ENCODE results near the gene PLA2G4B.

PLA2G4B gene

DNA sequence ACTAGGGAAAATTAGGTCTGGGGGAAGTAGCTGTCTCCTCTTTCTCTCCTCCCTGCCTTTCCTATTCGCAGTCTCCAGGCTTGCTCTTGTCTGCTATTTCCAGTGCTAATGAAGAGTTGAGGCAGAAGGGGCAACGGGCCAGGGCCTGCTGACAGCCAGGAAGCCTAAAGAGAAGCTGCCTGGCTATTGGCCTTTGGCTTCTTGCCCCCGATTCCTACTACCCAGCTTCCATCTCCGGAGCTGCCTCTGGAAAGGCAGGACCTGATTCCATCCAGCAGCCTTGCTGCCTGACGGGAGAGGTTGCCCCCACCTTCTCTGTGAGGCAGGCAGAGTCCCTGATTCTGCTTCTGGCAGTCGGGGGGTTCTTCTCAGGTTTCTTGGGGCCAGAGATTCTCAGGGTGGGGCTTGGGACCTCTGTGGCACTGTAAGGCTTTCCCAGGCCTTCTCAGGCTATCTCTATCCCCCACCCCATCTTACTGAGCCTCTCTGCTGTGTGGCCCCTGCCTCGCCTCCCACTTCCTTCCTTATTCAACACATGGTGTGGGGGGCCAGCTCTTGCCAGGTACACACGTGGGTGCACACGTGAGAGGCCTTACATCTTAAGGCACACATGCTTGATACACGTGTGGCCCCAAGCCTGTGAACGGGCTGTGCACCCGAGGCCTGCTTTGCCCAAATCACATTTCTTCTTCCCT, 29.0 kb upstream of the PLA2G4B start:
- DNase-seq: no peak

GRCh38 chr15:41810651-41811431, 27.8 kb upstream of the PLA2G4B start:
- DNase-seq: no peak

DNA sequence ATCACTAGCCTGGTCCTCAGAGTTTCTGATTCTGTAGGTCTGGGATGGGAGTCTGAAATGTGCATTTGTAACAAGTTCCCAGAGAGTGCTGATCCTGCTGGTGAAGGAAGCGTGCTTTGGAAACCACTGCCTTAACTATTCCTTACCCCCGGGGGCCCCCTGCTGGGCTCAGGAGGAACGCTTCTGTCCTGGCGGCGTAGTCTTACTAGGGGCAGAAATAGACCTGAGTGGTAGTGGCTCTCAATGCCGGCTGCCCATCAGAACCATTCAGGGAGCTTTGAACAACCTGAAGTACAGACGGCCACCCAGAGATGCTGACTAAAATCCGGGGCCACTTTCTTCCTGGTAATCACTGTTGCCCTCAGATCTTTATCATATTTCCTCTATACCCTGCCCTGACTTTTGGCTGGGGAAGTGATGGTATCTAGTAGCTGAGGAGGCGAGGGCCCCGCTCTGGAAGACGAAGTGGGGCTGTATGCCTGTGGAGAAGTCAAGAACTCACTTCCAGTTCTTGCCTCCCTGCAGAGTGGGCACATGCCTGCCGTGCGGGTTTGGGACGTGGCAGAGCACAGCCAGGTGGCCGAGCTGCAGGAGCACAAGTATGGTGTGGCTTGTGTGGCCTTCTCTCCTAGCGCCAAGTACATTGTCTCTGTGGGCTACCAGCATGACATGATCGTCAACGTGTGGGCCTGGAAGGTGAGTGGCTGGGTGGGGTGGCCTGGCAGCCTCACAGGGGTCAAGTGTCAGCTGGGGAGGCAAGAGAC, 27.0 kb upstream of the PLA2G4B start:
- DNase-seq: peak; percentile 42

GRCh38 chr15:41812820-41813375, 25.7 kb upstream of the PLA2G4B start:
- no peak for DNase-seq

- DNase-seq: no peak
Observed at GRCh38 chr15:41813426-41813825, 25.2 kb upstream of the PLA2G4B start.

DNA sequence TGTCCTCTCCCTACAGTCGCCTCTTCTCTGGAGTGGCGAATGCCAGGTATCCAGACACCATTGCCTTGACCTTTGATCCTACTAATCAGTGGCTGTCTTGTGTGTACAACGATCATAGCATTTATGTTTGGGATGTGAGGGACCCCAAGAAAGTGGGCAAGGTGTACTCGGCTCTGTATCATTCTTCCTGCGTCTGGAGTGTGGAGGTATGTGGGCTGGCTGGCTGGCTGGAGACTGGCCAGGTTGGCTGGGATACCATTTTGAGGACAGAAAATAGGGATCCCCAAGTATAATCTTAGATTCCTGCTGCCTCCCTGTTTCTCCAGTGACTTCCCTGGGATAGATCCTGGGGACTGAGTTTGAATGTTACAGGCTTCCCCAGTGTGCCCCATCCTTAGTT, 24.1 kb upstream of the PLA2G4B start:
- DNase-seq: no peak

GRCh38 chr15:41816788-41817187, 21.9 kb upstream of the PLA2G4B start:
- no peak for DNase-seq

- no peak for DNase-seq
Observed at GRCh38 chr15:41817327-41817726, 21.3 kb upstream of the PLA2G4B start.

GRCh38 chr15:41817781-41818180, 20.9 kb upstream of the PLA2G4B start:
- no peak for DNase-seq

DNA sequence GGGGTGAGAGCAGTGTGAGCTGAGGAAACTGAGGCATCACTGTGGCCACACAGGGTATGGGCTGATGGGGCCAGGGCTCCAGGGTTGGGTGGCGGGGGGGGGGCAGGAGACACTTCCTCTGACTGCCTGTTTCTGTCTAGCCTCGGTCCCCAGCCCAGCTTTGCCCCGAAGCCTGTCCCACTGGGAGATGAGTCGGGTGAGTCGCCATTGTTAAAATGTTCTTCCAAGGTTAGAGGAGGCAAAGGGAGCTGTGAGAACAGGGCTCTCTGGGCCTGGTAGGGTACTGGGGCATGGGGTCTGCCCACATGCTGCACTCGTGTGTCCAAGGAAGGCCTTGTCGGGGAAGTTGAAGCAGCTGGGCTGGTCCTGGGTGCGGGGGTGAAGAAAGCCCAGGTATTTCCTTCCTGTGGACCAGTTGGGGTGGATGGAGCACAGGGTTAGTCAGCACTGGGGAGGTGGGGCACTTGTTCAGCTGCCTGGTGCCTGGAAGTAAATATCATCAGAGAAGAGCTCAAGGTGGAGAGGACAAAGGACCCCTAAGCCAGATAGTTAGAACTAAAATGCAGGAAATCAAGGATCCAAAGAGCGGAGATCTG, 19.1 kb upstream of the PLA2G4B start:
- DNase-seq: no peak

DNA sequence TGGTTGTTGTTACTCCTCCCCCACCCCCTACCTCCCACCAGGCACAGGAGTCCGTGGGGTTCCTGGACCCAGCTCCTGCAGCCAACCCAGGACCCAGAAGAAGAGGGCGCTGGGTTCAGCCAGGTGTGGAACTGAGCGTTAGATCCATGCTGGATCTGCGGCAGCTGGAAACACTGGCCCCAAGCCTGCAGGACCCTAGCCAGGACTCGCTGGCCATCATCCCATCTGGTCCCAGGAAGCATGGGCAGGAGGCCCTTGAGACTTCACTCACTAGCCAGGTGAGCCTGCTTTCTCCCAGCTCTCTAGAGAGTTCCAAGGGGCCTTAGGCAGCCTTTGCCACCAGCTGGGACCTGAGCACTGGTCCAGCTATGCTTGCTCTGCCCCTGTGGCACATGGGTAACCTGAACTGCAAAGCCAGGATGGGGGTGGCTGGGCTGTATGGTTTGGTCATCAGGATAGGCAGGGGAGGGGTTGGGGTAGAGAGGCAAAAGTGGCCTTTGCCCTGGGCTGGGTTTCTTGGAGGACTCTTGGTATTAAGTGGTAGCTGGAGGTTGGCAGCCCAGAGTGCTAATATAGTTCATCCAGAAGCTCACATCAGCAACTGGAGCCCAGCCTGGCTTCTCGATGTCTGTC, 17.7 kb upstream of the PLA2G4B start:
- no peak for DNase-seq

GRCh38 chr15:41821831-41822230, 16.8 kb upstream of the PLA2G4B start:
- DNase-seq: no peak

- no peak for DNase-seq
Observed at GRCh38 chr15:41822471-41822870, 16.2 kb upstream of the PLA2G4B start.

DNA sequence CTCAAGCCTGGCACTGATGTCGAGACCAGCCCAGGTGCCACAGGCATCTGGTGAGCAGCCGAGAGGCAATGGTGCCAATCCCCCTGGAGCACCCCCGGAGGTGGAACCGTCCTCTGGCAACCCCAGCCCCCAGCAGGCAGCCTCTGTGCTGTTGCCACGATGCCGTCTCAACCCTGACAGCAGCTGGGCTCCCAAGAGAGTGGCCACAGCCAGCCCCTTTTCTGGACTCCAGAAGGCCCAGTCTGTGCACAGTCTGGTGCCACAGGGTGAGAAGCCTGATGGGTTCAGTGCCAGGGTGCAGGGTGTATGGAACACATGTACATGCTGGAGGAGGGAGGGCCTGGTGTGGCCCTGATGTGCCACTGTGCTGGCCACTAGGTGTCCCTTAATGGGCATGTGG, 15.7 kb upstream of the PLA2G4B start:
- DNase-seq: no peak

GRCh38 chr15:41823502-41823901, 15.1 kb upstream of the PLA2G4B start:
- DNase-seq: no peak

GRCh38 chr15:41824062-41824745, 14.4 kb upstream of the PLA2G4B start:
- DNase-seq: no peak

DNA sequence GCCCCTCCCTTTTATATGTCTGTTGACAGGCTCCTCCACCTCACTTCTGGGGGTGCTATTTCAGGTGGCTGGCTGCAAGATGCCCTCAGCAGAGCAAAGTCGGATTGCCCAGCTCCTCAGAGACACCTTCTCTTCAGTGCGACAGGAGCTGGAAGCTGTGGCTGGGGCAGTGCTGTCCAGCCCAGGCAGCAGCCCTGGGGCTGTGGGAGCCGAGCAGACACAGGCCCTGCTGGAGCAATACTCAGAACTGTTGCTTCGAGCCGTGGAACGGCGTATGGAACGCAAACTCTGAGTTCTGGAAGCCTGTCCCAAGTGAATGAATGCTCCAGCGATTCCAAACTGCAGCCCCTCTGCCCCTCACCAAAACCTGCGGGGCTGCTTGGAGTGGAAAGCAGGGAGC, 13.5 kb upstream of the PLA2G4B start:
- no peak for DNase-seq

DNA sequence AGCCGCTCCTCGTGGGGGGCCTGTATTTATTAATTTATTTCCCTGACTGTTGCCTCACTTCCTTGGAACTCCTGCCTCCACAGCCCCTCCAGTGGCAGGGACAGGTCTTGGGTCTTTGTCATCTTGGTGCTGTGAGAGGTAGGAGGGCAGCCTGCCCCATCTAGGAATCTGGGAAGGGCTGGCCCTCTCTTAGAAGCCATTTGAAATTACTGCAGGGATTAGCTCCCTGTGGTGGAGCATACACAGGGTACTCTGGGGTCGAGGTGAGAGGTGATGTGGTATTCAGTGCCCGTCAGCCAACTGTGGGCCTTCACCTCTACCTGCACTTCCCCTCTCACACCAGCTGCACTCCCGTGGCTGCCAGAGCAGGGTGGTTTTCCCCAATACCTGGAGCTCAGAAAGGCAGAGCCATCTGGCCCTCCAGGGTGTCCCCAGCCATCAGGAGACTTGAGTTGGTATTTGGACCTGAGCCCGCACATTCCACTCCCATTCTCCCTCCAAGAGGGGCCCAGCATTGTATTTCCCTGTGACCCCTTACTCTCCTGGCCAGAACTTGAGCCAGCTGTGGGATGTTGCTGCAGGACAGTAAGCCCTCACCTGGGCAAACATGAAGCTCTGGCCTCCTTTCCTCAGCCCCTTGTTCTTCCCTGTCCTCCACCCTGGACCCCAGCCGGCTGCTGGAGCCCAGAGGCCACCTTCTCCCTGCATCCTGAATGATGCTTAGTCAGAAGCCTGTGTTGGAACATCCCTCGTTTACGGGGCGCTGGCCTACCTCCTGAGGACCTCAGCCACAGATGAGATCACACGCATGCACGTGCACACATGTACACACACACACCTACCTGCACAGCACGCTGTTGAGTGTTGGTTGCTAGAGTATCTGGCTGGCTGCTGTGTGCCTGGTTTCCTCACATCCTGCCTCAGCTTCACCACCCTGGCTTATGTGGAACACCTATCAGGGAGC, 12.8 kb upstream of the PLA2G4B start:
- DNase-seq: no peak

- DNase-seq: peak; percentile 43
Observed at GRCh38 chr15:41827290-41827879, 11.3 kb upstream of the PLA2G4B start.
